ENCODE results near the gene RETREG1.

DNA sequence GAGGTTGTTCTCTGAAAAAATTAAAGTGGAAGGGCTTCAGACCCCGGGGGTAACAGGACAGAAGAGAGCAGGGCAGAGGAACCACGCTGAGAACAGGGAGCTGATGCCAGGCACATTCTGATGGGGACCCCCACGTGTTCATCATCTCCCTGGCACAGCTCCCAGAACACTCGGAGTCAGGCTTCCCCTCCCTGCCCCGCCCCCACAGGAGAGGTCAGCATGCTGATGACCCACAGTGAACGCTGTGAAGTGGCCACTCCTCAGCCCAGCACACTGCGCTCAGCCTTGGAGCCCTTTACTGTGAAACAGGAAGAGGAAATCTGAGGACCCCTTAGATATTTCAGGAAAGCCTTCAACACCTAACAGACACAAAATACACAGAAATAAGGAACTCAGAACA is 16.4 kb downstream of the RETREG1 start:
- TF ChIP-seq CTCF (conservative IDR thresholded peaks at IDR 0.05) (no peak), ZFX (IDR thresholded peaks at IDR 0.05) (no peak)

Data from C4-2B (cell line).